Dedifferentiated amniotic fluid mesenchymal stem cell (primary cell): Measurements from ENCODE around the gene IL1B.

Experiments used
- DNase-seq: peaks from one replicate; pipeline ENCODE4 v3.0.0-alpha.2; 2016; ENCODE audit errors: extremely low spot score

Gene IL1B

DNA sequence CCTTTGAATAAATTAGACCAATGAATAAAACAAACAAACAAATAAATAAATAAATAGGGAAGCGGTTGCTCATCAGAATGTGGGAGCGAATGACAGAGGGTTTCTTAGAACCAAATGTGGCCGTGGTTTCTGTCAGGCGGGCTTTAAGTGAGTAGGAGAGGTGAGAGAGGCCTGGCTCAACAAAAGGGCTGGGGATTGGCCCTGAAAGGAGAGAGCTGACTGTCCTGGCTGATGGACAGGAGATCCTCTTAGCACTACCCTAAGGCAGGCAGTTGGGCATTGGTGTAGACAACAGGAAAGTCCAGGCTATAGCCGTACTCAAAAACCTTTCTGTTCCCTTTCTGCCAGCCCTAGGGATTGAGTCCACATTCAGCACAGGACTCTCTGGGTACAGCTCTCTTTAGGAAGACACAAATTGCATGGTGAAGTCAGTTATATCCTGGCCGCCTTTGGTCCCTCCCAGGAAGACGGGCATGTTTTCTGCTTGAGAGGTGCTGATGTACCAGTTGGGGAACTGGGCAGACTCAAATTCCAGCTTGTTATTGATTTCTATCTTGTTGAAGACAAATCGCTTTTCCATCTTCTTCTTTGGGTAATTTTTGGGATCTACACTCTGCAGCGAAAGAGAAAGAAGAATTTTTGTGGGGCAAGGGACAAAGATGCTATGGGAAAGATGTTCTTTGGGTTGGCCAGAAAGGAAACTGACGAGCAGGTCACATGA, 6.5 kb downstream of the IL1B start:
- DNase-seq = no peak

DNA sequence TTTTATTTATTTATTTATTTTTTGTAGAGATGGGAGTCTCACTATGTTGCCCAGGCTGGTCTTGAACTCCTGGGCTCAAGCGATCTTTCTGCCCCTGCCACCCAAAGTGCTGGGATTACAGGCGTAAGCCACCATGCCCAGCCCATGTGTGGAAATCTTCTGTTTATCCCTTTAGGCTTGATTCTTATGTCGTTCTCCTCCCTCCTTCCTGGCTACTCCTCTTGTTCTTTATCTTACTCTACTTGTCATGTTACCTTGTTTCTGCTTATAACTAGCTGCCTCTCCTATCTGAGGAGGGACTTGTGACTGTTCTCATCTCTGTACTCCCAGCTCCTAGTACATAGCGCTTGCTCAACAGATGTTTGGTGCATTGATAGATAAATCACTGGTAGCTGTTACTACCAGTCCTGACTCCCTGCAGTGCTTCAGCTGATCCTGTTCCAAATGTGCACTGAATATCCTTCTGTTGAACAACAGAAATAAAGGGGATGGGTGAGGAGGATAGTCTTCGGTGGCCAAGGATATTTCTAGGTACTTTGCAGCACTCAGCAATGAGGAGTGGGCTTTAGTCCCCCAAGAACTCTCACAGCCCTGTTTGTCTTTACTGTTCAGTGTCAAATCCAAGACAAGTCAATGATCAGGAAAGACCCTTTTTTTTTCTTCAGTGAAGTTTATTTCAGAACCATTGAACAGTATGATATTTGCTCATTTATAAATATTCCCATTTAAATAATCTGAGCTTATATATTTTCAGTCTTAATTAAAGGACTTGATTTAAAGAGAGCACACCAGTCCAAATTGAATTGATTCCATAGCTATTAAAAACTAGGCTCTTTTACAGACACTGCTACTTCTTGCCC, 7.2 kb downstream of the IL1B start:
- no peak for DNase-seq

DNA sequence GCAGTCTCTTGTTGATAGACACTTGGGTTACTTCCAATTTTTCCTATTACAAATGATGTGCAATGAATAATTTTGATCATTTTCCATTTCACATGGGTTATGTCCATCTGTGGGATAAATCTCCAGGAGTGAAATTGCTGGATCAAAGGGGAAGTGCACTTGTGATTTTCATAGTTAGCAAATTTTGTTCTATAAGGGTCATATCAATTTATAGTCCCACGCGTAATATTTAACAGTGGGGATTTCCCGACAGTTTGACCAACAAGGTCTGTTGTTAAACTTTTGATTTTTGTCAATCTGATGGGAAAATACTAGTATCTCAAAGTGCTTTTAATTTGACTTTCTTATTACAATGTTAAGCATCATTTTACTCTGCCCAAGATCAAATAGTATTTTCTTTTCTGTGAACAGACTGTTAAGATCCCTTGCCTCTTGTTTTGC, 8.3 kb downstream of the IL1B start:
- no peak for DNase-seq

DNA sequence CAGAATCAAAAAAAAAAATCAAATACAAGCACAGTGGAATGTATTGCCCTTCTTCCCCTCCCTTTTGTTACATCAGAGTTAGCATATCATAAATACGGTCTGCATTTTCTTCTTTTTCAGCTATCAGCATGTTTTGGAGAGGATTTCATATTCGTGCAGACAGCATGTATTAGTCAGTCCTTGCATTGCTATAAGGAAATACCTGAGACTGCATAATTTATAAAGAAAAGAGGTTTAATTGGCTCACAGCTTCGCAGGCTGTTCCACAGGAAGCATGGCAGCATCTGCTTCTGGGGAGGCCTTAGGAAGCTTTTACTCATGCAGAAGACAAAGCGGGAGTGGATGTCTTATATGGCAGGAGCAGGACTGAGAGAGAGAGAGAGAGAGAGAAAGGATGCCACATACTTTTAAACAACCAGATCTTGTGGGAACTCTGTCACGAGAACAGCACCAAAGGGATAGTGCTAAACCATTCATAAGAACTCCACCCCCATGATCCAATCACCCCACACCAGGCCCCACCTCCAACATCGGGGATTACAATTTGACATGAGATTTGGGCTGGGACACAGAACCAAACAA, 8.9 kb downstream of the IL1B start:
- DNase-seq = no peak

DNA sequence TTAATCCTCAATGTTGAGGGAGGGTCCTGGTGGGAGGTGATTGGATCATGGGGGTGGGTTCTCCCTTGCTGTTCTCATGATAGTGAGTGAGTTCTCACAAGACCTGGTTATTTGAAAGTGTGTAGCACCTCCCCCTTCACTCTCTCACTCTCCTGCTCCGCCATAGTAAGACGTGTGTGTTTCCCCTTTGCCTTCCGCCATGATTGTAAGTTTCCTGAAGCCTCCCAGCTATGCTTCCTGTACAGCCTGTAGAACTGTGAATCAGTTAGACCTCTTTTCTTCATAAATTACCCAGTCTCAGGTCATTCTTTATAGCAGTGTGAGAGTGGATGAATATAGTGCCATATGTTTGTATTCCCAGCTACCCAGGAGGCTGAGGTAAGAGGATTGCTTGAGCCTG, 9.6 kb downstream of the IL1B start:
- DNase-seq = no peak

DNA sequence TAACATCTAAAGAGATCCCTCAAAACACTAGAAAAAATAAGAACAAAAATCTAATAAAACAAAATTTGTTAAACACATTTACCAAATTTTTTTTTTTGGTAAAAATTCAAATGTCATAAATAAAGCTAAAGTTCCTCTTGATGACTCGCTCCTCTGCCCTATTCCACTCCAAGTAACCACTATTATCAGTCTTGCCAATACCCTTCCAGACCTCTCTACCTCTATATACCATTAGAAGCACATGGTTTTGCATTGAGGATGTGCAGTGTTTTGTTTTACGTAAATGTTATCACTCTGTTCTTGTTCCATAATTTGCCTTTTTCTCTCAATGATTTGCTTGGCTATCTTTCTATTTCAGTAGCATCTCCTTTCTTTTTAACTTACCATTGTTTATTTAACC, 10.9 kb downstream of the IL1B start:
- no peak for DNase-seq

DNA sequence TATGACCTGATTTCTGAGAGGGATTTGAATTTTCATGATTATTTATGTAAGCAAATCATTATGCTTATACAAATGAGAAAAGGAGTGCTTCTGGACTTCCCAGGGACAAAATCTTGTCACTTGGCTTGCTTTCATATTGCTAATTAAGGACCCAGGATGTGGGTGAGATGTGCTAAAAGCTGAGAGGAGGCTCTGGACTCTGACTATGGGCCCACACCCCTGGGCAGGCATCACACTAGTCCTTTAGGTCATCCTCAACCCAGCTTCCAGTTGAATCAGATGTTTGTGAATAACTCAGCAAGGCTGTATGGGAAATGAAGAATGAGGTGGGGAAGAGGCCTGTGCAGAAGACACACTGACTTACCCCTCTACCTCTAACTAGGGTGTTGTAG, 11.9 kb downstream of the IL1B start:
- no peak for DNase-seq

DNA sequence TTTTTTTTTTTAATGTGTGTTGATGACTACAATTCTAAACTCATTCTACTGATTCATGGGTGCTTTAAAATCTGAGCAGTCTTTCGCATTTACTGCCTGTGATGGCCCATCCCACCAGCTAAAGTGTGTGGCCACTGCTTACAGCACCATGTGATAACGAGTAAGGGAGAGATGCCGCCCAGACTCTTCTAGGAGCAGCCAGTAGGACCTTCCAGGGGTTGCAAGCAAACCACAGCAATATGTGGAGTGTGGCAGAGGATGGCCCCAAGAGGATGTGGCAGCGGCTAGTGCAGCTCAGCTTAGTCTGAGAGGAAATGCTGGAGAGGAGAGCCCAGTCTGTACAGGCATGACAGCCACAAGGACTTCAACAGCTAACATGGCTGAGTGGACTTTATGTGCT, 14.9 kb downstream of the IL1B start:
- no peak for DNase-seq

DNA sequence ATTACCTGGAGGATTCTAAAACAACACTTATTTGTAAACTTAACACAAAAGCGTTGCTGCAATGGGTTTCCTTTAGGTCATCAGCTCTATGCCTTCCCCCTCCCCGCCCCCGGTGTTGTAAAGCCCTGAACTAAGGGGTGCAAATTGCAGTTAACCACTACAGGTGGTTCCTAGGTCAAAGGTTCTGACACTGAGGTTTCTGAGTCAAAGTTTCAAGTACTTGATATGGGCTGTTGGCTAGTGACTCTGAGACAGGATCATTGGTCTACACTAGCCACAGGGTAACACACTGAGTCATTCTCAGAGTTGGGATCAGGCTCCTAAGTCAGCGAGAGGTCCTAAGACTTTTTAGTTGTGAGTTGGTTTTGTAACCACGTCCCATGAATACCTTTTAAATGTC, 15.4 kb downstream of the IL1B start:
- no peak for DNase-seq

DNA sequence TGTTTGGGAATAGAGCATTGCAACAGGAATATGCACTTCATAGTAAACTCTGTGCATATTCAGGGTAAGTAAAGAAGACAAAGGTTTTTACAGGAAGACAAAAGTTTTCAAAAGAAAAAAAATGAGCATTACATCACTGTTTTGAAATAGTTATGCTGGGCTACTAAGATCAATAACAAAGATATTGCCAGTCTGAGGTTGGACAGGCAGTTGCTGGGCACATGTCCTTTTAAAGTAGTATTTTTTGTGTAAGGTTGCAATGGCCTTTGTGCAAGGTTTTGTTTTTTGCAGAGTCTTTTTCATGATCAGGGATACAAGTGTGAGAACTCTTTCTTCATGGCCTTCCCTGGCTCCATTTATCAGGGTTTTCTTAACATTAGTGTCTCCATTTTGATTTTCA, 16.2 kb downstream of the IL1B start:
- DNase-seq = no peak

DNA sequence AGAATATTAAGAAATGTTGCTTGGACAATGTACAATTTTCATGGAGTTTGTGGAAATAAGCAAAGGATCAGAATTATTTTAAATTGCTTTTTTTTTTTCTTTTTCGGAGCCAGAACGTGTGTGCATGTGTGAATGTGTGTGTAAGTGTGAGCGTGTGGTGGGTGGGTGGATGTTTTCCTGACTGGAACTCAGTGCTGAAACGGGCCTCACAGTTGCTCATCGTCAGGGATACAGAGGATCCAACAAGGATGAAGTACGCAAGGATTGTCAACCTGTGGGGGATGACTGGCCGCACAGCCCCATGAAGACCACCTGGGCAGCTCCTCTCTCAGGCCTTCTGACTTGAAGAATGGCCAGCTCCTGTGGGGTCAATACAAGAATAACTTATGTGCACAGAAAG, 17.5 kb downstream of the IL1B start:
- DNase-seq = no peak

DNA sequence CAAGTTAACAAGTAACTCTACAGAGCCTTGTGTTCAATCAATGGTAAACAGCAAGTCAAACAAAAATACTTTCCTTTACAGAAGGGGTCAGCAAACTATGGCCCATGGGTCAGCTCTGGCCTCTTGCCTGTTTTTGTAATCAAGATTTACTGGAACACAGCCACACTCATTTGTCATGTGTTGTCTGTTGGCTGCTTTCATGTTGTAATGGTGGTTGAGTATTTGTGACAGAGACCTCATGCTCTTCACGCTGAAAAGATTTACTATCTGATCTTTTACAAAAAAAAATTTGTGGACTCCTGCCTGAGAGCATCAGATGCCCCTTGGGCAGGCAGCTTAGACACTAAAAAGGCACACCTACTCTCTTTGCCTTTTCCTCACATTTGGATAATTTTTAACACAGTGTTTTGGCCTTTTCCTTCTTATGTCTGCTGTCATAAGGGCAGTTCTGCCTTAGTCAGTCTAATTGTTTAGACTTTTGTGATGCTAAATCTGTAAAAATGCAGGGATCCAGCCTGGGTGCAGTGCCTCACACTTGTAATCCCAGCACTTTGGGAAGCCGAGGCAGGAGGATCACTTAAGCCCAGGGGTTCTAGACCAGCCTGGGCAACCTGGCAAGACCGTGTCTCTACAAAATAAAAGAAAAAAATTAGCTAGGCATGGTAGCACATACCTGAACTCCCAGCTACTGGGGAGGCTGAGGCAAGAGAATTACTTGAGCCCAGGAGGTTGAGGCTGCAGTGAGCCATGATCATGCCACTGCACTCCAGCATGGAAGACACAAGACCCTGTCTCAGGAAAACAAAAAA, 18.3 kb downstream of the IL1B start:
- DNase-seq = no peak

DNA sequence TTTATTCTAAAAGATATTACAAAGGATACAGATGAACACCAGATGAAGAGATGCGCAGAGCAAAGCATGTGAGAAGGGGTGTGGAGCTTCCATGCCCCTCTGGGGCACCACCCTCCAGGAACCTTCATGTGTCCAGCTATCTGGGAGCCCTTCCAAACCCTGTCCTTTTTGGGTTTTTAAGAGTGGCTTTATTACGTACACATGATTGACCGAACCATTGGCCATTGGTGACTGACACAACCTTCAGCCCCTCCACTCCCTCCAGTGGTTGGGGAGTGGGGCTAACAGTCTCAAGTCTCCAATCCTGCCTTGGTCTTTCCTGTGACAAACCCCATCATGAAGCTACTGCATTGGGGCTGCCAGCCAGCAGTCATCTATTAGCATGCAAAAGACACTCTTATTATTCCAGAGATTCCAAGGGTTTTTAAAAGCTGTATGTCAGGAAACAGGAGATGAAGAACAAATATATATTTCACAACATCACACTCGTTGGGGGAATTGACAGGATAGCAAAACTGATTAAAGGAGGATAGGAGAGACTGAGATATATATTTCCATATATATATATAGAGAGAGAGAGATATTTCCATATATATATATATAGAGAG, 19.4 kb downstream of the IL1B start:
- no peak for DNase-seq

DNA sequence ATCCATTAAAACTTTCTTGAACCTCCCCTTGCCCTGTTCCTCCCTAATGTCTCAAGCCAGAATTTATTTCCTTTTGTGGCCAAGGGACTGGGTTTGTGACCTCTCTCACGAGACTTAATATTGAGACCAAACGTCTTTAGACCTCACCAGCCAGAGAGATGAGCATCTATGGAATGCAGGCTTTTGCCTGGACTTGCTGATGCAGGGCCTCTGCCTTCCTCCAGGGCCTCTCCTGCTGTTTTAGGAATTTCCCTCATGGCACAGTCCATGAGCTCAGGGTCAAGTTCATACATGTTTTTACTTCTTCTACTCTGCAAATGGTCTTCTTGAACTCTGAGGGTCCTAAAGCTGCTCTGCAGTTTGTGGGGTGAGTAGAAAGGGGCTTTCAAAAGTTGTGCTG, 22.3 kb downstream of the IL1B start:
- peak; percentile 19 for DNase-seq

DNA sequence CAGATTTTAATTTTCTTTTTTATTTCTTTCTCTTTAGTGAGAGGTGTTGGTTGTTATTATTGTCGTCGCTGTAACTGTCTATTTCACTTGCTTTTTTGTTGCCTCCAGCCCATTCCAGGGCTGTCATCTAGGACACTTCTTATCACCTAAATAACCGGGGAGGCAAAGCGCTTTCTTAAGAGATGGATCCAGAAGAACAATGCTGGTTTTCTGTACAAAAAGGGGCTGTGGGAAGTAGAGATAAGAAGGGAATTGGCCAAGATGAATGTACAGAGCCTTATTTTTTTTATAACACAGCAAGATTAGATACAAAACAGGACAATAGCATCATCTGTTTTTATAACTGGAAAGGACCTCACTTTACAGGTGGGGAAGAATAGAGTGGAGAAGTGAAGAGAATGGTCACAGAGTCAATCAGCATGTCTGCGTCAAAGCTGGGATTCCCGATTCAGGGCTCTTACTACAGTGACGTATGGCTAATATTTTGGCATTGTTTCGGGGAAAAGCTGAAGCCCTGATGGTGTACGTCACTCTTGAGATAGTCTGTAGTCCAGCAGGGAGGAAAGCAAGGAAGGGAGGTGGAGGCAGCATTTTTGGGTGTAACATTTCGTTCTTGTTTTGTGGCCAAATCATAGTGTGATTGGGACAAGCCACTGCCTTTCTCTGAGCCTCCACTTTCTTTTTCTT, 23.2 kb downstream of the IL1B start:
- DNase-seq = no peak

DNA sequence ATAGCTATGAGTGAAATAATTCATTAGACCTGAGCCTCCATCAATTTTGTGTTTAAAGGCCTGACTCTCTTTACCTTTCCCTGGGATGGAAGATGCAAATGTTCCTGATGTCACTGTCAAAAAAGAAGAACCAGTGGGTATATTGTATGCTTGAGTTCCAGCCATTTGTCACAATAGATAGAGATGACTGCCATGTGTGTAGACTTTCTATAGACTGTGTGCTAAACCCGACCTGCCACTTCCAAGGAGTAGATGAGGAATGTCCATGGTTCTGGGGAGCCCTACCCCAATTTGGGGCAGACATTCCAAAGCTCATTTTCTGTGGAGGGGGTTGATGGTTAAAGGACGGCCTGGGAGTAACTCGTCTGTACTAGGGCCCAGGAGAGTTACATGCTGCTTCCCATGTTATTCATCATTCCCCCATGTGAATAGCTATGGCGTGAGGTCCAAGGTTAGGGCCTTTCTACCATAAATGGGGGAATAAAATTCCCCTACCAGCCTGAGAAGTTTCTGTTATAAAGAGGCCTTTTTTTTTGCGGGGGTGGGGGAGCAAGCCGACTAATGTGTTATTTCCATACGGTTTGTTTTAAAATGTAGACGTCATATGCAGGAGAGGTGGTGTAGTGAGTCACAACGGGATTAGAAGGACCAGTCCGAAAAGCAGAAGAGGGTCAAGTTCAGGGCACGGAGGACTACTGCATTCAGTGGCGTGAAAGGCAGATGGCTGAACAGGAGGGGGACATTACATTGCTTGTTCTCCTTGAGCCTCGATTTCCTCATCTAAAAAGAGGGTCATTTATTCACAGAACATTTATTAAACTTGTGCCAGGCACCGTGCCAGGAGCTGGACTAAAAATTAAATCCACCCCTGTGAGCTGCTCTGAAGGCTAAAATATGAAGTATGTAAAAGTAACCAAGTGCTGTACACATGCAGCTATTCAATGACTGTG, 24.0 kb downstream of the IL1B start:
- peak; percentile 77 for DNase-seq

DNA sequence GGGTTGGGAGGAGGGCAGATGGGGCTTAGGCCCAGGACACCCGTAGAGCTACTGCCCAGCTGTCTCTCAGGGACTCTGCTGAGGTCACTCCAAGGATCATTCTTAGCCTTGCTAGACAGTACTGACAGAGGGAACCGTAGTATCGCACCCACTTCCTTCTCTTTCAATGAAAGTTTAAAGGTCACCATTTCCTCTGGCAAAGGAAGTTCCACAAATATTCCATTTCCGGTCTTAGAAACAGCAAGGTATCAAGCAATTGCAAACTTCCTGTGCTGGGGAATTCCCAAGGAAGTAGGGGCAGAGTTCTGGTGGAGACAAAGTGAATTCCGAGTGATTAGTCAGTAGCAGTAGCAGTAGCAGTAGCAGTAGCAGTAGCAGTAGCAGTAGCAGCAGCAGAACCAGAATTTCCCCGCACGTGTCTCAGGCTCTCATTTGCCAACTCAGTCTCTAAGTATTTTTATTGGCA, 24.7 kb downstream of the IL1B start:
- DNase-seq = no peak

DNA sequence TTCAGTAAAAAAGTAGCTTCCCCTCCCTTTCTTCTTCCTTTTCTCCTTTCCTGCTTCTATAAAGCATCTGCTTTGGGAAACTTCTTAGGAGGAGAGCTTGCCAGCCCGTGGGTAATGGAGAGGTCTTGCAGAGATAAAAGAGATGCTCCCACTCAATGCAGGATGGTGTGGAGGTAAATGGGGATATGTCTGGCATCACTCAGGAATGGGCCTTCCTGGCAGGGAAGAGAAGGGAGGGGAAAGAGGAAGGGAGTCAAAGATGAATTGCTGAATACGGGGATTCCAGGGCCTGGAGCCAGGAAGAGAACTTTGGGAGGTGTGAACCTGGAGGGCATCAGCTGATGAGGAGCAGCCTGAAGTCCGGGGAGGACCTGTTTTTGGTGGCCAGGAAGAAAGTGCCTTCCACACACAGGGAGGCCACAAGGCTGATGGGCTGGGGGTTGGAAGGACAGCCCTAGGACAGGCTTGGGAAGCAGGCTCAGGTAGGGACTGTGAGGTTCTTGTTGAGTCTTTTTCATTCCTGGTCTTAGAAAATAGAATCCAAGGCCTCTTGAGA, 25.2 kb downstream of the IL1B start:
- no peak for DNase-seq

DNA sequence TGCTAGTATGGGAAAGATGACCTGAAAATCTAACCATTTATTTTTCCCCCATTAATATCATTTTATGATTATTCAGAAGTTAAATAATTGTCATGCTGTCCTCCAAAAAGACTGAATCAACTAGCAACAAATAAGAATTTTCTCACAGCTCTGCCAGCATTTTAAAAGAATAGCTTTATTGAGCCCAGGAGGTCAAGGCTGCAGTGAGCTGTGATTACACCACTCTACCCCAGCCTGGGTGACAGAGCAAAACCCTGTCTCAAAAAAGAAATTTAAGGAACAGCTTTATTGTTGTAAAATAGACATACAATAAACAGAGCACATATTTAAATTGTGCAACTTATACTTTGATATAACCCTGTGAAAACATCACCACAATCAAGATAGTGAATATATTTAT, 27.5 kb downstream of the IL1B start:
- DNase-seq = no peak
